Measurements from ENCODE around the gene HDAC3.

HDAC3 gene

GRCh38 chr5:141636413-141637122, at the start of gene HDAC3, which contains the start of gene RELL2:
TSS of gene HDAC3 (minus strand) at chr5:141636849. CDS start at chr5:141636790, 59 bp downstream.
TSS of gene RELL2 (plus strand) at chr5:141636997. CDS start at chr5:141638226, 1,229 bp downstream.
- peak; percentile 62 for DNase-seq

DNA sequence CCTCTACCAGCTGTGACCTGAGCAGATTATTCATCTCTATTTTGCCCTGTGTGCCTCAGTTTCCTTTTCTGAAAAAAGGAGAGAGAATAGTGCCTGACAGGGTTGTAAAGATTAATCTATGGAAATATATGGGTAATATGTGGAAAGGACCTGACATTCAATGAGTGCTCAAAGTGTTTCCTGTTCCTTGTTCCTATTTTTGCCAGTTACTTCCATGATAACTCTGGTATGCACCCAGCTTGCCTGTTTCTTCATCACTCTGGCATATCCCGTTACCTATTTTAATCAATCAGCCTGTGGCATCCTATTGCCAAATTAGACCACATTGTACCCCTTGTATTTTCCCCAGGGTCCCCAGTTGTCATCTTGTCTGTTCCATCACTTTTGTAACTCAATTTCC, 48.9 kb upstream of the HDAC3 start:
- no peak for DNase-seq

GRCh38 chr5:141683596-141684141, 47.0 kb upstream of the HDAC3 start:
- DNase-seq, result no peak

GRCh38 chr5:141681695-141682641, 45.3 kb upstream of the HDAC3 start, which contains the start of gene ARAP3:
TSS of gene ARAP3 (minus strand) at chr5:141682230. CDS start at chr5:141680486, 1,744 bp downstream.
- DNase-seq, result no peak

- DNase-seq, result no peak
Measured at GRCh38 chr5:141681295-141681694, 44.6 kb upstream of the HDAC3 start.

- no peak for DNase-seq
Measured at GRCh38 chr5:141680751-141681201, 44.1 kb upstream of the HDAC3 start.

- DNase-seq, result no peak
Measured at GRCh38 chr5:141680178-141680577, 43.5 kb upstream of the HDAC3 start.

GRCh38 chr5:141677415-141677814, 40.8 kb upstream of the HDAC3 start:
- DNase-seq, result no peak

DNA sequence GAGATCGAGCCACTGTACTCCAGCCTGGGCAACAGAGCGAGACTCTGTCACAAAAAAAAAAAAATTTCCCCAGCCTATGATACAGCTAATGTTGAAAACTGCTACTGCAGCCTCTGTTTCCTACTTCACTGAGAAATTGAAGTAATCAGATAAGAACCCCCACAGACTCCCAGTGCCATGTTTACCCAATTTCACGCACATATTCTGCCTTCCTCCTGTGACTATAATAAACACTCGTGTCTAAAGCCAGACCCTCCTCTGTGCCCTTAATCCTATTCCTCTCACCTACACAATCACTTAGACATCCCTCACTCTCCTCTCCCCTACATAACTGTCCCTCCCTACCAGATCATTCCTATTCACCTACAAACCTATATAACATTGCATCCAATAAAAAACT, 39.0 kb upstream of the HDAC3 start:
- no peak for DNase-seq

DNA sequence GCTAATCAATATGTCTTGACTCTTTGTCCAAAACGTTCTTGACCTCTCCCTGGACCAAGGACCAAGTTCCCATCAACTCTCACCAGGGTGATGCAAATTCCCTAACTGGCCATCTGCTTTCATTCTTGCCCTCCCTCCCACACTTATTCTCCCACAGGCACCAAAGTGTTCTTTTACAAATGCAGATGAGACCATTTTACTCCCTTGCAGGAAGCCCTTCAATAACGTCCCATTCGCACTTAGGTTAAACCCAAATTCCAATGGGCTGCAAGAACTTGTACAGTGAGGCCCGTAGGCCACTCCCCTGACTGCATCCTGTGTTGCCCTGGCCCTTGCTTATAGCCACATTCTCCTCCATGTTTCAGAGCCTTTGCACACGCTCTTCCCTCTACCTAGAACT, 38.1 kb upstream of the HDAC3 start:
- no peak for DNase-seq

- no peak for DNase-seq
Measured at GRCh38 chr5:141672841-141673813, 36.5 kb upstream of the HDAC3 start.

GRCh38 chr5:141672071-141672840, 35.6 kb upstream of the HDAC3 start:
- DNase-seq, result no peak

- DNase-seq, result no peak
Measured at GRCh38 chr5:141669520-141669919, 32.9 kb upstream of the HDAC3 start.

DNA sequence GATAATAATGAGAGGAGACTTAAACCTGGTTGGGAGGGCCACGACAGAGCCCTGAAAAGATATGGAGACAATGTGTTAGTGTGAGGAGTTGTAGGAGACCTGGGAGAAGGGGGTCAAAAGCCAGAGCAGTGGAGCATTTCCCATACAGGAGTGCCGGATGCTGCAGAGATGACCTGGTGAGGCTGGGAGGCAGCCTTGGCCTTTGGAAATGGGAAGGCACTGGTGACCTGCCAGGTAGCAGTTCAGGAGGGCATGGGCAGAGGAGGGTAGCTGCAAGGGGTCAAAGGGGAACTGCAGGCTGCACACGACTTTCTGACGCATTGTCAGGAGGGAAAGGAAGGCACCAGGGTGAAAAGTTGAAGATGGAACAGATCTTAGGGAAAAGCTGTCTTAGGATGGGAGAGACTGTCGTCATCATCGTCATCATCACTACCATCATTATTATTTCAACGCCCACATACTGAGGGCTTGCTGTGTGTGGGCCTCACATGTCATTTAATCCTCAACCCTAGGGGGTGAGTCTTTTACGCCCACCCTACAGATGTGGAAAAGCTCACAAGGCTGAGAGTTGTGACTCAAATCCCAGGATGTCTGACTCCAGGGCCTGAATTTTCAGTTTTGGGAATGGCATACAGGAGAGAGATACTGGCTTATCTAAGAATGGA, 32.1 kb upstream of the HDAC3 start:
- DNase-seq, result no peak

DNA sequence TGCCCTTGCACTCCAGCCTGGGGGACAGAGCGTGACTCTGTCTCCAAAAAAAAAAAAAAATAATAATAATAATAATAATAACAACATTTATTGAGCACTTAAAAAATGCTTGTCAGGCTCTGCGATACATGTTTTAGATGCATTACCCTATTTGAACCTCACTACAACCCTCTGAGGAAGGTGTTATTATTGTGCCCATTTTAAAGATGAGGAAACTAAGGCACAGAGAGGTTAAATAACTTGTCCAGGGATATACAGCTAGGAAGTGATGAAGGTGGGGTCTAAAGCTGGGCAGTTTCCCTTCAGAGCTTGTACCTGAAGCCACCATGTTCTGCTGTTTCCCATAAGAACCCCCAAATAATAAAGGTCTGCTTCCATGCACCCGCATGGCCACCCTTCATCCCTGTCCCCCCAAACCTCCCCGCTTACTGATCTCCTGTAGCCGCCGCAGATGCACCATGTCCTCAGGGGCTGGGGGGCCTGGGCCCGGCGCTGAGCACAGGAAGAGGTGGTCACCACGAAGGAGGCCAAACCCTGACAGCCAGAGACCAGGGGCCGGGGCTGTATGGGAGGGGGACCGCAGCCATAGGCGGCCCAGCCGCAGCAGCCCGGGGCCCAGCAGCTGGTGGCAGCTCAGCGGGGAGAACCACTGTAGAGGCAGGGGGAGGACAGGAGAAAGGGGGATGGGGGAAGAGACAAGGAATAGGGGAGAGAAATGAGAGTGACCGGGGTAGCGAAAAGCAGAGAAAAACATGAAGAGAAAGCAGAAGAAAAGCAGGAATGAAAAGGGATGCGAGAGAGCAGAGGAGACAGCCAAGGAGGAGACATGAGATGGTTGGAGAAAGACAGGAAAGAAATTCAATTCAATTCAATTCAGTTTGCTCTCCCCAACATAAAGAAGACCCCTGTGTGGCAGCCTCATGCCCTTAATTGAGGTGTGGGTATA, 29.6 kb upstream of the HDAC3 start:
- no peak for DNase-seq

- DNase-seq, result peak; percentile 33
Measured at GRCh38 chr5:141664733-141665461, 28.2 kb upstream of the HDAC3 start.

- DNase-seq, result no peak
Measured at GRCh38 chr5:141663506-141663905, 26.9 kb upstream of the HDAC3 start.

DNA sequence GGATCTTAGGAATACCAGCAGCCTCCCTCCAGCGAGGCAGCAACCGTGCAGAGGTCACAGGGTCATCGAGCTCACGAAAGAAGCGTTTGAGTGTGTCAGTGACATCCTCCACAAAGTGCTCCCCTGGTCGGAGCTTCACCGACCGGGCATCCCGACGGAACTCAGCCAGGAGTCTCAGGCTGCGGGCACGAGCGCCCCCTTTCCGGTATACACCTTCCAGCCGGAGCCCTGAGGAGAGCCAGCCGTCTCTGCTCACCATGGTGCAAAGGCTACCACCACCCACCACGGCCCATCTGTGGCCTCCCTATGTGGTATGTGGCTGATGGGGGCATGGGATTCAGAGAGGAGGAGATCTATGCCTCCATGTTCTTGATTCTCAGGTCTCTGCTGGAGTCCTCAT, 25.4 kb upstream of the HDAC3 start:
- DNase-seq, result no peak

Measured in DMS 273 treated with DMSO at 0.1 percent for 48 hours (cell line).